DMS114 treated with DMSO at 0.1 percent for 48 hours (cell line): ENCODE measurements around the gene BCL2L13.
"Not testable (repeated sequence)": the region's sequence is repeated elsewhere in the genome, so short reads cannot be mapped to it uniquely, and the experiment has no call there.

Experiments
- DNase-seq: peaks from one replicate; lab custom pipeline; 2025; ENCODE audit not compliant: unreplicated experiment; lab: John Stamatoyannopoulos, UW

The BCL2L13 gene

DNA sequence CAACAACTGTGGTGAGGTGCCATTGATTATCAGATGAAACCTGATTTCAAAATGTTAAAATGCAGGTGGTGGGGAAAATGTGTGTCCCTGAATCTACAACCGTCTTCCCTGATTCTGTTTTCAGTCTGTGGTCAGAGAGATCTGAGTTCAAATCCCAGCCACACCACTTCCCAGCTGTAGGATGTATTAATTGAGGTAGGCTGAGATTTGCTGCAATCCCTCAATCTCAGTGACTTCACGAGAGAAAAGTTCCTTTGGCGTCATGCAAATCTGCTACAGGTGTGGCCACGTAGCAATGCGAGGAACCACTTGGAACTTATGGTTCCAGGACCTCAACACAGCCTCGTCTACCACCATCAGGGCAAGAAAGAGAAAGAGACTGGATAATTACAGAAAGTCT, 56.2 kb downstream of the BCL2L13 start:
- no peak for DNase-seq

DNA sequence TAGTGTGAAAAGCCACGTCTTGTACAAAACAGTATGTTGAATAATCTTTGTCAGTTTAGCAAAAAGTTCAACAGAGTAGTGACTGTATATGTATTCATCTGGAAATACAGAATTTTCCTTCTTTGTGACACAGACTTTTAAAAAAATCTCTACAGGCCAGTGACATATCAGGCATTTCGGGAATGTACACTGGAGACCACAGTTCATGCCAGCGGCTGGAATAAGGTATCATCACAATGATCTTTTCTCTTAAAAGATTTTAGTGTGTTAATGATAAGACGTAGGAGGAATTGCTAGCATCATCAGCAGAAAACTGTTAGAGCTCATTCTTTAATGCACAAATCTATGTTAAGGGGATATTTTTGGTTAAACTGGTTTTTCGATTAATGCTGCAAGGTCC, 57.4 kb downstream of the BCL2L13 start:
- no peak for DNase-seq

DNA sequence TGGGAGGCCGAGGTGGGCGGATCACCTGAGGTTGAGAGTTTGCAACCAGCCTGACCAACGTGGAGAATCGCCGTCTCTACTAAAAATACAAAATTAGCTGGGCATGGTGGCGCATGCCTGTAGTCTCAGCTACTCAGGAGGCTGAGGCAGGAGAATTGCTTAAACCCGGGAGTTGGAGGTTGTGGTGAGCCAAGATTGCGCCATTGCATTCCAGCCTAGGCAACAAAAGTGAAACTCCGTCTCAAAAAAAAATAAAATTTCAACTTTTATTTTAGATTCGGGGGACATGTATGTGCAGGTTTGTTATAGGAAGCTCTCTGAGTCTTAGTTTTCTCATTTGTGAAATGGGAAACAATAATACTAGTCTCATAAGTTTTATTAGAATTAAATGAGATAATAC, 58.6 kb downstream of the BCL2L13 start:
- not testable (repeated sequence) for DNase-seq

GRCh38 chr22:17698276-17698675, 59.7 kb downstream of the BCL2L13 start:
- DNase-seq, result not testable (repeated sequence)

DNA sequence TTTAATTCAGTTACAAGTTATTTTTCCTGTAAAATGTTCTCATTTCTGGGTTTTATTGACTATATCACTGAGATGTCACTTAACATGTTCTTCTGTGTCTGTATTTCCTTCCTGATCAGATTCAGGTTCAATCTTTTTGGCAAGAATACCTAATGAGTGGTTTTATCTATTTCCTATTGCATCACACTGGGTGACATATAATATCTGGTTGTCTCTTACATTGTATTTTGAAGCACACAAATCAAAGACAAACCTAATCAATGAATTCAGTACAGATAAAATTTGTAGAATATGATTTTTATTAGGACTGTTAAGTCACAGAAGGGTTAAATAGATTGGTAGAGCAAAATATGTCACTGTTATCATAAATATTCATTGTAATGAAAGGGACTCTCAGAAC, 60.4 kb downstream of the BCL2L13 start:
- DNase-seq, result no peak

DNA sequence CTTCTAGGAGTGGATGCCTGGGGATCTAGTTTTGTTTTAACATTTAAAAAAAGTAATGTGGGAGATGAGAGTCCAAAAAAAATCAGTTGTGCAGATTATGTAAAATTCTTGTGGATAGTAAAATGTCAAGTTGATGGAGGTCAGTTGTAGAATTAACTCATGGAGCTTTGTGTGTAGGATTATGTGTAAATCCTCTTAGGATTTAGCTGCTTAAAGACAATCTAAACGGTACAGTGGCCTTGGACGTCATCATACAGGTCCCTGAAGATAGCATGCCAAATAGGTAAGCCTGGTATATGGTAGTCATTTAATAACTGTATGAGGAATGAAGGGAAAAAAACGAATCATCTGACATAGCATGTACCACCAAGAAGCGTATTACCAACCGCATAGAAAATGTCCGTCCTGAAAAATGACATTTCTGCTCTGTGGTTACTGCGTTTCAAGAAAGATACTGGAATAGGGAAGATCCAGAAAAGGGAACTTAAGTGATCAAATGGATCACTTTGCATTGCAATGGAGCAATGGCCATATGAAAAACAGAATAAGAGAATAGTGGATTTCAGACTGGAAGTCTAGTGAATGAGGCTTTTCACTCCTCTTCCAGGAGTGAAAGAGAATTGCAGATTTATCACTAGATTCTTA, 61.3 kb downstream of the BCL2L13 start:
- no peak for DNase-seq

DNA sequence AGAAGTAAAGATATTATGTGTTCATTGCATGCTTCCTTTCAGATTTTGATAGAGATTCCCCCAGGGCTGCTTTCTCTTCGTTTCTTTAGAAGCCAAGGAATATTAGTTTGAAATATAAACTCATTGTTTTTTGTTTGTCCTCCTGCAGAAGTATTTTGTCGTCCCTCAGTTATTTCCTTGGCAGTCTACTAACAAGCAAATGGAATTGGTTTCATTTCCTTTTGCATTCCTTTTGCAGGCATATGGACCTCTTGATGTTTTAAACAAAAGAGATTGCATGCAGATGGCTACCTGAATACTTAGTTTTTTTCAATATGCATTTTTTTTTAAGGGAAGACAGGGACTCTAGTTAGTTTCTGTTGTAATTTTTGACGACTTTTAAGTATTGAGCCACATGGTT, 62.2 kb downstream of the BCL2L13 start:
- no peak for DNase-seq

GRCh38 chr22:17703811-17704210, 65.3 kb downstream of the BCL2L13 start:
- no peak for DNase-seq

DNA sequence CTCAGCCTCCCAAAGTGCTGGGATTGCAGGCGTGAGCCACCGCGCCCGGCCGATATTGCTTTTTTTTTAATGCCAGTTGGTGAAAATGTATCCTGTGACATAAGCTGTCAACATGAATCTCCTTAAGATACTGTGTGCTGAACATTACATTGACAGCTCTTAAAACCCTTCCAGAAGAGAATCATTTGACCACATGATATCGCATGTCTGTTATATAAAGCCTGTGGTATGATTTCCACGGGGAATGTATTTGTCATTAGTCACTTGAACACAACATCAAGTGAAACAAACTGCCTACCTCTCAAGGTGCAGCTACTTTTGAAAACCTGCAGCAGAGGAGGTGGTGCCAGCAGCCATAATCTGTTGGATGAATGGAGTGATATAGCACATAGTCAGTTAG, 67.0 kb downstream of the BCL2L13 start:
- no peak for DNase-seq

DNA sequence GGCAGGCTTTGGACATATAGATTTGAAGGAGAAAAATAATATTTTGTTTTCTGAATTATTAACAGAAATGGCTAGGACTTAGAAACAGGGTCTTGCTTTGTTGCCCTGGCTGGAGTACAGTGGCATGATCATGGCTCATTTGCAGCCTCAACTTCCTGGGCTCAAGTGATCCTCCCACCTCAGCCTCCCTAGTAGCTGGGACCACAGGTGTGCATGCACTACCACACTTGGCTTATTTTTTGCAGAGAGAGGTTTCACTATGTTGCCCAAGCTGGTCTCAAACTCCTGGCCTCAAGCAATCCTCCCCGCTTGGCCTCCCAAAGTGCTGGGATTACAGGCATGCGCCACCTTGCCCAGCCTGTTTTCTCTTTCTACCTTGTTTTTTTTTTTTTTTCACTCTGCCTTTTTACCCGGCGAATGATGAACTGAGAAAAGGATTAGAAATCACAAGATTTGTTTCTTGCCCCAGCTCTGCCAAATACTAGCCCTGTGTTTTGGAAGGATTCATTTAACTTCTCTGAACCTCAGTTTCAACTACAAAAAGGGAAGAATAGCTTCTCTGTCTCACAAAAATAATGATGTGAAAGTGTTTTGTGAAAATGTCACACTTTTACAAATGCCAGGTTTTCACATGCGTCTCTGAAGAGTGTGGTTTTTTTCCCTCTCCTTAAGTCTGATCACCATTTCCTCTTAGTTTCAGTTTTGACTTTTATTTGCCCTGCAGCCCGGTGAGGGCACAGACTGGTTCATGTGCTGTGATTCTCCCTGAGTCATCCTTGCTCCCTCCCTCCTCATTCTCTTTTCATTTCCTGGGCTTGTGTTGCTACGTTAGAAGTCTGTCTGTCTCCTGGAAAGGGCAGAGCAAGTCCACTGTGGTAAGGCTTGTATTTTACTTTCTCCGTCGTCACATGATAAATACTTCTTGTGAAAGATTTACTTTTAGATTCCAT, 67.7 kb downstream of the BCL2L13 start:
- DNase-seq, result no peak

GRCh38 chr22:17706947-17707346, 68.4 kb downstream of the BCL2L13 start:
- DNase-seq, result no peak

- DNase-seq, result no peak
Measured at GRCh38 chr22:17707526-17707925, 69.0 kb downstream of the BCL2L13 start.

GRCh38 chr22:17710023-17710422, 71.5 kb downstream of the BCL2L13 start:
- DNase-seq, result no peak

DNA sequence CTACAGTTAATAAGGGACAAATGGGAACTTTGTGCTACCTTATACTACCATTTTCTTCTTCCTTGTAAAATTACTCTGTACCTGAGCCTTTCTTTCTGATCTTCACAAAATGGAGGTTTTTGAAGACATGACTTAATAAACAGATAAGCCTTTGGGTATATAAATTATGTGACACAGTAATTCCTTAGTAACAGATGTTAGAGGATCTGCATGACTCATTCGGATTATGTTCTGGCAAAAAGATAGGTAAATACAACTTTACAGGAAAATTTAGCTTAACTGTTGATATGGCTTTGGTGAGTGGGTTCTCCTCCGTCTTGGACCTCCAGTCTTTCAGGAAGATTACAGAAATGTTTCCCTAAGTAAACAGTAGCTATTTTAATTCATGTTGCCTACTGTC, 73.9 kb downstream of the BCL2L13 start:
- no peak for DNase-seq

- no peak for DNase-seq
Measured at GRCh38 chr22:17716529-17716928, 78.0 kb downstream of the BCL2L13 start.

- no peak for DNase-seq
Measured at GRCh38 chr22:17717708-17718107, 79.2 kb downstream of the BCL2L13 start.

DNA sequence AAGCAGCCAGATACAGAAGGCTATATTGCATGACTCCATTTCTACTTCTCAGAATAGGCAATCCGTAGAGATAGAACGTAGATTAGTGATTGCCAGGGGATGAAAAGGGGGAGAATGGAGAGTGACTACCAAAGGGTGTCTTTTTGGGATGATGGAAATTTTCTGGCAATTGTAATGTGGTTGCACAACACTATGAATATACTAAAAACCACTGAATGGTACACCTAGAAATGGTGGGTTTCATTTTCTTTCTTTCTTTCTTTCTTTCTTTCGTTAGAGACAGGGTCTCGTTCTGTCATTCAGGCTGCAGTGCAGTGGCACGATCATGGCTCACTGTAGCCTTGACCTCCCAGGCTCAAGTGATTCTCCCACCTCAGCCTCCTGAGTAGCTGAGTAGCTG, 81.4 kb downstream of the BCL2L13 start:
- DNase-seq, result no peak

- no peak for DNase-seq
Measured at GRCh38 chr22:17724241-17724640, 85.7 kb downstream of the BCL2L13 start.

GRCh38 chr22:17724678-17725499, 86.3 kb downstream of the BCL2L13 start:
- no peak for DNase-seq

- DNase-seq, result no peak
Measured at GRCh38 chr22:17725500-17725796, 86.9 kb downstream of the BCL2L13 start.

GRCh38 chr22:17726006-17726927, 87.7 kb downstream of the BCL2L13 start:
- no peak for DNase-seq
